NCI-H2227 (cell line): ENCODE data around the gene ELL.

Experiments used
- DNase-seq: peaks from one replicate; lab custom pipeline; 2025; ENCODE audit not compliant: unreplicated experiment; lab: John Stamatoyannopoulos, UW

The ELL gene

GRCh38 chr19:18506101-18506930 is 15.6 kb downstream of the ELL start:
- DNase-seq: no peak

GRCh38 chr19:18504886-18505610 is 16.8 kb downstream of the ELL start:
- DNase-seq: no peak

GRCh38 chr19:18503971-18504885 is 17.6 kb downstream of the ELL start:
- no peak for DNase-seq

- DNase-seq: no peak
These were observed 18.4 kb downstream of the ELL start for GRCh38 chr19:18503337-18503970.

GRCh38 chr19:18502638-18503294 is 19.1 kb downstream of the ELL start:
- no peak for DNase-seq

- DNase-seq: no peak
These were observed 19.6 kb downstream of the ELL start for GRCh38 chr19:18502246-18502637.

GRCh38 chr19:18501832-18502231 is 20.0 kb downstream of the ELL start:
- DNase-seq: no peak

- no peak for DNase-seq
These were observed 20.5 kb downstream of the ELL start for GRCh38 chr19:18501351-18501750.

- DNase-seq: no peak
These were observed 21.1 kb downstream of the ELL start for GRCh38 chr19:18500799-18501198.

- no peak for DNase-seq
These were observed 21.5 kb downstream of the ELL start for GRCh38 chr19:18500376-18500775.

- no peak for DNase-seq
These were observed 22.7 kb downstream of the ELL start for GRCh38 chr19:18499055-18499775.

- DNase-seq: no peak
These were observed 25.0 kb downstream of the ELL start for GRCh38 chr19:18496980-18497256.

GRCh38 chr19:18496167-18496979 is 25.5 kb downstream of the ELL start:
- DNase-seq: no peak

- DNase-seq: no peak
These were observed 26.5 kb downstream of the ELL start for GRCh38 chr19:18495204-18495911.

GRCh38 chr19:18494267-18494607 is 27.6 kb downstream of the ELL start:
- no peak for DNase-seq

- no peak for DNase-seq
These were observed 28.2 kb downstream of the ELL start for GRCh38 chr19:18493440-18494266.

- DNase-seq: no peak
These were observed 29.6 kb downstream of the ELL start for GRCh38 chr19:18491995-18492953.
